ENCODE measurements around the gene PSTK. TPM values are rescaled to one million over a fixed set of nuclear protein-coding genes. Genes with fewer than 3 reads are reported as not detected.

Gene PSTK
- total RNA-seq, 1 donor from 2014 or later, result 2.7 TPM

DNA sequence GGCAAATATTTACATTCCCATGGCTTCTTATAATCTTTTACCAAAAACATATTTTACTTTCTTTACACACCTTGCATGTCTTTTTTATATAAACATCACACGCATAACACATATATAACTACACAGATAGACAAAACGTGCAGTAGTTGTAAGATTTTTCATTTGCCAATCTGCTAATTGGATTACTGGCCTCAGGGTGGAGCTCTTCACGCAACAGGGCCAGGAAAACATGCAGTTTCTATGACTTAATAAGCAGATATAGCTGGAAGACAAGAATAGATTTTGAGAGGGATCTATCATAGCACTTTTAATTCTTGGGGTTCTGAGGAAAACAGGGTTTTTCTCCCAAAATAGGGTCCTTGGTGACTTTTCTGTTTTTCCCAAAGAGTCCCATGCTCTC is 41.3 kb downstream of the PSTK start:
- ATAC-seq, result no peak

DNA sequence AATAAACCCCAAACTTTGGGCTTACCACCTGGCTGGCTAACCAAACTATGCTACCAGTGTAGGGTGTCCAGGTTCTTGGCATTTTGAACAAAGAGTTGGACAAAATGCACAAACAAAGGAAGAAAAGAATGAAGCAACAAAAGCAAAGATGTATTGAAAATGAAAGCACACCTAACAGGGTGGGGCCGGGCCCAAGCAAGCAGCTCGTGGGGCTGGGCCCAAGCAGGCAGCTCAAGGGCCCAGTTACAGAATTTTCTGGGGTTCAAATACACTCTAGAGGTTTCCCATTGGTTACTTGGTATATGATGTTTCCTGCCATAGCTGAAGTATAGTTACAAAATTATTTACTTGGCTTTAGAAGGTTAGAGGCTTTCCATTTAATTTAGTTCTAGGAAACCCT is 44.3 kb downstream of the PSTK start:
- ATAC-seq, result no peak

DNA sequence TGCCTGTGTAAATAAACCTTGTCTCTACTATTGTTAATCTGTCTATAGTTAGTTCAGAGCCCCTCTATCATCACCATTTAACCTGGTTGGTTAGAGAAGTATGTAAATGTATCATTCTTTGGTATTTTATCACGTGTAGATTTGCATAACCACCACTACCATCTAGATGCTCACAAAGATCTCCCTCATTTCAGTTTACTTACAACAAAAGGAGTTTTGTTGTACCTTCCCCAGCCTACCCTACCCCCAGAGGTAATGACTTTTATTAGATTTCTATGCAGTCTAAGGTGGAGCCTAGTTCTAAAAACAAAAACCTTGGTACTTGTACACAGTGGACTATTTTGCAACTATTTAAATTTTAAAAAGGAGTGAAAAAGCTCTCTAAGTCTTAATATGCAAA is 46.1 kb downstream of the PSTK start:
- no peak for ATAC-seq

DNA sequence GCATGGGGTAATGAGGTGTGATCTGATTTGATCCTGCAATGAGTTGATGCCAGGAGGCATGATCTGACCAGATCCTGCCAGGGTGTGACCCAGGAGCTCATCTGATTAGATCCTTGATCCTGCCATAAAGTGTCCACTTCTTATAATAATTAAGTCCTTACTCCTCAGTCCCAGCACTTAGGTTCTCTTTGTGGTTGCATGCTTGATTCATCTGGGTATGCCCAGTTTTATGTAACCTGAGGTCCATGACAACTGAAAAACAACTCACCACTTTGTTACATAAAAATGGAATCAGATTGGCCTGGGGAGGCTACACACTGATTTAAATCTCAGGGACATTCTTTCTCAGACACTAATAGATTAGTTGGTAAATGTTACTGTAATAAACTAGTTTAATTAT is 47.7 kb downstream of the PSTK start:
- ATAC-seq, result no peak

DNA sequence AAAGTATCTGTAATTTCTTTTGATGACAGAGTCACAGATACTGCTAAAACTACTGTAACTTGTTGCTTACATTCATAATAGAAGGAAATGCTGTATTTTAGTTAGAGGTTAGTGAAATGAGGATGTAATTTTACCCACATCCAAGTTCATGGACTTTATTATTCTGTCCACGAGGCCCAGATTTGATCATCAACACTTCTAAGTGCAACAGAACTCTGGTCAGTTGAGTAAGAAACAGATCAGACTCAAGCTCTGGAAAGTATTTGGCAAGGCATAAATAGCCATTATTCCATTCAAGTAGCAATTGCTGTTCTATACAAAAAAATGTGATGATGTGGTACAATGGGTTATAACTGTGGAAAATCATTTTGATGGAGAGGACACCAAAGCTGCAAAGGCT is 50.9 kb downstream of the PSTK start:
- ATAC-seq, result no peak

DNA sequence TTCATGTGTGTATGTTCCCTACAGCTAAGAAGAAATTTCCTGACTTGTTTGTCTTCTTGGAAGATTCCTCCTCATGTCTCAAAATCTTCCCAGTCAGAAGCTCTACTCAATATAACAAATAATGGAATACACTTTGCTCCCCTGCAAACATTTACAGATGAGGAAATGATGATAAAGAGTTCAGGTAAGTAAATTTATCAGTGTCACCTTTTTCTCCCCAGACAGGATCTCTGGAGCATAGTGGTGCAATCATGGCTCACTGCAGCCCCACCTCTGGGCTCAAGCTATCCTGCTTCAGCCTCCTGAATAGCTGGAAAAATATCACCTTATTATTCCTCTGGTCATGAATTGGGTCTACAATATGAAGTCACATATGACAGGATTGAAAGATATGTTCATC is 54.1 kb downstream of the PSTK start:
- ATAC-seq, result no peak

DNA sequence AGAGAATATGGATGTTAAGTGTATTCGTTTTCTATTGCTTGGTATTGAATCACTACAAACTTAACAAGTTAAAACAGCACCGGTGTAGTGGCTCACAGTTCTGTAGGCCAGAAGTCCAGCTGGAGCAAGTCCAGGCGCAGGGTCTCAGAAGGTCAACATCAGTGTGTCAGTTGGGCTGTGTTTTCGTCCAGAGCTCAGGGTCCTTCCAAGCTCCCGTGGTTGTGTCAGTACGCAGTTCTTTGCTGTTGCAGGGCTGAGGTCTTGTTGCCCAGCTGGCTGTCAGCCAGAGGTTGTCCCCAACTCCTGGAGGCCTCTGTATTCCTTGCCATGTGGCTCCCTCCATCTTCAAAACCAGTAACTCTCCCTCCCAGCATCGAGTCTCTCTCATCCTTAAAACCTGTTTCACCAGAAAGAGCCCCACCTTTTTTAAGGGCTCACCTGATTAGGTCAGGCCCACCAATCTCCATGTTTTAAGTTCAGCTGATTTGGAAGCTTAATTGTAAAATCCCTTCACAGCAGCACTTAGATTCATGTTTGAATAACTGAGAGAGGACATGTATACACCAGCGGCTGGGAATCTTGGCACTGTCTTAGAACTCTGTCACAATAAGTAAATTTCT is 55.4 kb downstream of the PSTK start:
- no peak for ATAC-seq

DNA sequence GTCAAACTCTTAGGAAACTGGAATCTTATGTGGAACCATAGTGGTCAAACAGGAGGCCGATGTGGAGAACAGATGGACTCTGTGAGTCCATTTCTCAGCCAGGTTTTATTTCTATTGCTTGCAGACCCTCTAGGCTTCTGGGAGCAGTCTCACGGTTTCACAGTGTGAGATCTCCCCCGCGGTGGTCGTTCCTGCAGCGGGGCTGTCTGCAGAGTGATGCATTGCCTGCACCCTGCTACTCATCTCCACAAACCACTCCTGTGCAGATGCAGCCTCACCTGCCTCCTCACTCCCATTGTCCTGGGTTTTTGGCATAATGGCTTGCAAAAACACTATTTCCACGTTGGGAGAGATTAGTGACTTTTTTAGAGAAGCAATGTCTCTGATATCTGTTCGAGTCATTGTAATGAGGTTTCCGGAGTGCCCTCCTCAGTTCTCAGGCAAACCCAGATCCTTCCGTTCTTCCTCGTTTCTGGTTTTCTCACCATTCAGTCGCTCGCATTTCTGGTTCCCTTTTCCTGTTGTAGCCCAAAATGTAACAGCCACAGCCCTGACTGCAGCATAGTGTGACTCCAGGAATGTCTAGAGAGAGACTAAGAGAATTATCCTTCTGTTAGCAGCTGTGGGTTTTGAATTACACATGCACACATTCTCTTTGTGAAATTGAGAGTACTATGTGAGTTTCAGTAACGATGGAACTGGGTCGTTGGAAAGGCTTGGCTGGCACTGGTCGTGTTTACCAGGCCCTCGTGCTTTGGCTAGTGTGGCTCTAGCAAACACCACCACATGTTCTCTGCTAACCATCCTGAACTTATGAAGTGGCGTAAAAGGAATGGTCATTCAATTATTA is 58.8 kb downstream of the PSTK start:
- ATAC-seq, result no peak

GRCh38 chr10:123039632-123039930 is 59.4 kb downstream of the PSTK start:
- no peak for ATAC-seq

Other genes with a start within 250 kb of the PSTK start
- gene CUZD1, start 134.5 kb upstream of the PSTK start, total RNA-seq, result 0.24 TPM
- gene FAM24B, start 100.8 kb upstream of the PSTK start, total RNA-seq, result 2.0 TPM
- not detected for gene FAM24A, start 69.8 kb upstream of the PSTK start, total RNA-seq
- 4.7 TPM for gene C10orf88, start 26.2 kb upstream of the PSTK start, total RNA-seq
- 7.7 TPM for gene IKZF5, start 28.4 kb downstream of the PSTK start, total RNA-seq
- 21.1 TPM for gene ACADSB, start 28.6 kb downstream of the PSTK start, total RNA-seq
- gene HMX3, start 155.6 kb downstream of the PSTK start, total RNA-seq, result not detected
- gene HMX2, start 167.7 kb downstream of the PSTK start, total RNA-seq, result not detected
- 65.2 TPM for gene BUB3, start 174.0 kb downstream of the PSTK start, total RNA-seq